Activated CD4-positive, alpha-beta T cell treated with anti-CD3 and anti-CD28 coated beads, Interleukin-2, amount 10 ng/mL, durations not matched to agents 24 days and 14 days (primary cell): ENCODE data around the gene KCNJ15. TPM values are rescaled to one million over a fixed set of nuclear protein-coding genes. Genes with fewer than 3 reads are reported as not detected.
A peak's percentile ranks its signal among the peaks of the same experiment; 100 is the strongest.

Source experiments
- DNase-seq: peaks from one replicate; pipeline ENCODE4 v3.0.0; 2022
- H3K27ac Mint-ChIP-seq: one replicate; pipeline ENCODE4 v1.8.0; 2022; ENCODE audit warnings: mild to moderate bottlenecking, mixed read lengths
- H3K27me3 Mint-ChIP-seq: one replicate; pipeline ENCODE4 v1.8.0; 2022; ENCODE audit warnings: mixed read lengths
- H3K36me3 Mint-ChIP-seq: one replicate; pipeline ENCODE4 v1.8.0; 2022; ENCODE audit warnings: low read depth, mild to moderate bottlenecking, mixed read lengths
- H3K4me1 Mint-ChIP-seq: one replicate; pipeline ENCODE4 v1.8.0; 2021; ENCODE audit warnings: mixed read lengths
- H3K4me3 Mint-ChIP-seq: one replicate; pipeline ENCODE4 v1.8.0; 2022; ENCODE audit warnings: mild to moderate bottlenecking, moderate library complexity, mixed read lengths
- H3K9me3 Mint-ChIP-seq: one replicate; pipeline ENCODE4 v1.8.0; 2021; ENCODE audit warnings: mixed read lengths
- intact Hi-C: fragments of 100-400 bp; cut with micrococcal nuclease; formaldehyde crosslinking; loops from one replicate; pipeline ENCODE4 v1.15.1; 2023
- total RNA-seq: library from RNA; stranded (reverse); gene quantifications from 2 replicates; pipeline ENCODE4 v1.2.3, GENCODE V29; 2022

The KCNJ15 gene
- total RNA-seq, 1 donor from 2014 or later = 2.0 TPM

DNA sequence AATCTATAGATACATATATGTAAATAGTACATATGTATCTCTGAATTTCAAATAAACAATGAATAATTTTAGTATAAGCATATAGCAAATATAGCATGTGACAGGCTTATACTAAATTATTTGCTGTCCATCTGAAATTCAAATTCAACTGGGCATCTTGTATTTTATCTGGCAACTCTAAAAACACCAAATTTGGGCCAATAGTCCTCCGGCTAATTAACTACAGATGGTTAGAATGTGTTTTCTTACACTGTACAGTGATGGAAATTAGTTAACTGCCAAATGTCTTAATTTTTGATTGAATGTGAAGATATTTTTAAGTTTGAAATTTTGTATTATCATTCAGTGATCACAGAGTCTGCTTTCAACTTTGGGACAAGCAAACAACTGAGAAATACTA, 30.7 kb downstream of the KCNJ15 start:
- peaks cover 3% of the 10 kb centered on the region for H3K9me3 Mint-ChIP-seq
- H3K27me3 Mint-ChIP-seq = no peaks in the 10 kb centered on the region
- H3K27ac Mint-ChIP-seq = no peak overlapping the region
- DNase-seq = no peak
- no peak overlapping the region for H3K4me3 Mint-ChIP-seq
- no peaks in the 10 kb centered on the region for H3K36me3 Mint-ChIP-seq
- intact Hi-C loops = no loop called here
- H3K4me1 Mint-ChIP-seq = peaks cover 10% of the 10 kb centered on the region

DNA sequence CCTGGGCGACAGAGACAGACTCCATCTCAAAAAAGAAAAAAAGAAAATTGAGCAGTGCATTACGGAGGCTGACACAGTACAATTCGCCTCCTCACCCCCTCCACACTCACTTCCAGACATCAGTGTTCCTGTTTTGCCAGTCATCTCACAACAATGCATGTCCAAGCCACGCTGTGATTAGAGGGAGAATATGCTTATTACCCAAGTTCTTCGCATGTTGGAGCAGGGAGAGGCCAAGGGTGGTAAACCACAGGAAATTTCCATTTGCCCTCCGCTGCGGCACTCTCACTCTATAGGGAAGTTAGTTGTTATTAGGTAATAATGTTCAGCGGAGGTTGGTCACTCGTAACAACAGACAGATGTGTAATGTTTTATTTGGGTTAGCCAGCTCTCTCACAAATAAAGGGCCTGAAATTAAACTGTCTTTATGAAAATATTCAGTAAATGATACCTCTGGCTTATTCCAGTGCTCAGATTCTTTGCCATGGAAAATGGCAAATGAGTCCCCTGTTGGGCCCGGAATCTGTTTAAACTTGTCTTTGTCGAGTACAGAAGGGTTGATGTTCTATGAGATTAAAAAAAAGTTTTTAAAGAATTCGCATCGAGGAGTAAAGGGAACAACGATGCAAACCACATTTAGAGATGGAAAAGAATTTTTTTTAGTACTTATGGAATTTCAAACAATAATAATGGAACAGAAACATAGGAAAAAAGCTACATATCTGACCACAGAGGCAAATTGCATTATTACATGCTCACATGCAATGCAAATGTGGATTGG, 33.1 kb downstream of the KCNJ15 start:
- intact Hi-C loops = no loop called here
- Mint-ChIP-seq H3K4me1 (peaks cover 6% of the 10 kb centered on the region), H3K9me3 (no peaks in the 10 kb centered on the region), H3K4me3 (no peak overlapping the region), H3K27me3 (no peaks in the 10 kb centered on the region), H3K36me3 (no peaks in the 10 kb centered on the region), H3K27ac (no peak overlapping the region)
- no peak for DNase-seq

DNA sequence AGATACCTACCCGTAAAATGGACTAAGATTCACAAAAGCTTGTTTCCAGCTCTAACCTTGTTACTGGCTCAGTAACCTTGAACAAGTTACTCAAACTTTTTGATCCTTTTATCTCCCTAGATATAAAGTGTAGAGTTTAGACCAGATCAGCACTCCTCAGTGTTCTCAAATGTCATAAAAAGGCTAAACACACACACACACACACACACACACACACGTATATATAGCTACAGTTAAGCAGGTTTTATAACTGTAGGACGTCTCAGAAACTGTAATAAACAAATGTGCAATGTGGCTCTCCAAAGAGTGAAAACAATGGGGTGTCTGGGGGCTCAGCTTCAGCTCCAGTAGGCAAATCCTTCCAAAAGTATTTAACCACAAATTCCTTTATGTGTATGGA, 34.0 kb downstream of the KCNJ15 start:
- Mint-ChIP-seq H3K4me1 (peaks cover 8% of the 10 kb centered on the region), H3K36me3 (no peaks in the 10 kb centered on the region), H3K4me3 (no peak overlapping the region), H3K27ac (no peak overlapping the region), H3K9me3 (no peaks in the 10 kb centered on the region), H3K27me3 (no peaks in the 10 kb centered on the region)
- no peak for DNase-seq
- intact Hi-C loops = no loop called here

DNA sequence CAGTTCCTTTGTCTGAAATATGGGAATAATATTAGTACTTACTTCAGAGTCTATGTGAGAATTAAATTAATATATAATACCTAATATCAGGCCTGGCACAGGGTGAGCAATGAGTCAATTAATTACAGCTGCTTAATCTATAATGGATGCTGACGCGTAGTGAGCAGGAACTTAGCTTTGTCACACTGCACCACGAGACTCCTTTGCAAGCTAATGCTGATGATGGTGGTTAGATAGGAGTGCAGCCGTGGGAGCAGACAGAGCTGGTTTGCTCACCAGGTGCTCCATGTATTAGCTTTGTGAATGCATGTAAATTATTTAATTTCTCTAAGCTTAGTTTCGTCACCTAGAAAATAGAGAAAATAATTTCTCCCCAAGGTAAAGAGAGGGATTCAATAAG, 35.1 kb downstream of the KCNJ15 start:
- H3K36me3 Mint-ChIP-seq = no peaks in the 10 kb centered on the region
- no peaks in the 10 kb centered on the region for H3K9me3 Mint-ChIP-seq
- intact Hi-C loops = no loop called here
- H3K4me1 Mint-ChIP-seq = peaks cover 16% of the 10 kb centered on the region
- no peak for DNase-seq
- no peak overlapping the region for H3K4me3 Mint-ChIP-seq
- no peak overlapping the region for H3K27ac Mint-ChIP-seq
- H3K27me3 Mint-ChIP-seq = no peaks in the 10 kb centered on the region

DNA sequence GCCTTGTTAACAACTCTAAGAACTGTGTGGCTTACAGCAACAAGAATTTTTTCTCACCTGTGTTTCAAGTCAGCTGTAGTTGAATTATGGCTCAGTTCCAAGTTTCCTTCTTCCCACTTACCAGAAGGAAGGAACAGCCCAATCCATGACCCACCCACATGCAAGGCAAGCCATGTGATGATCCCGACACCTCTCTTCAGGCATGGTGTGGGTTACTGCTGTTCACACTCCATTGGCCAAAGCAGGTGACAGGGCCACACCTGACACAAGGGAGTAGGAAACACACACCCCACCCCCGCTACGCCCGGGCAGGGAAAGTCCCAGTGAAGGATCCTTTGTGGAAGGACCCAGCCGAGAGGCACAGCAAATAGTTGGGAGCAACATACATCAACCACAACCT, 36.3 kb downstream of the KCNJ15 start:
- intact Hi-C loops = no loop called here
- no peak for DNase-seq
- no peak overlapping the region for H3K4me3 Mint-ChIP-seq

DNA sequence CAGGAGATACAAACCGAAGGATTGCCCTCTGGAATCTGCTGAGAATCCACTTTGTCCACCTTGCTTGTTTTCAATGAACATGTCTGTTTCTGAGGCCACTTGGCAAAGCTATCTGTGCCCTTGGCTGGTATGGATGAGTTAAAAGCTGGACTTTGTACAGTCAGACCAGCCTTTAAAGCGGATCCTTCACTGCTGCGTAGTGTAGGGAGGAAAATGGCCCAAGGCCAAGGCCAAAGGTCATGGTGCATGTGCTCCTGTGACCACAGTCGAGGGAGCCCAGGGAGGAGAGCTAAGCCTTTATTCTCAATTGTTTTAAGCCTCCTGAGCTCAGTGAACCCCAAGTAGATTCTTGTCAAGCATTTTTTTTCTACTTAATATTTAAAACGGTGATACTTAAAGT, 37.0 kb downstream of the KCNJ15 start:
- Mint-ChIP-seq H3K27me3 (peaks cover 2% of the 10 kb centered on the region), H3K9me3 (no peaks in the 10 kb centered on the region), H3K4me1 (peaks cover 16% of the 10 kb centered on the region), H3K27ac (no peak overlapping the region), H3K4me3 (no peak overlapping the region), H3K36me3 (no peaks in the 10 kb centered on the region)
- no peak for DNase-seq
- intact Hi-C loops = no loop called here

More for the DNA sequence above, 36.3 kb downstream of the KCNJ15 start:
- no peaks in the 10 kb centered on the region for H3K36me3 Mint-ChIP-seq
- H3K4me1 Mint-ChIP-seq = peaks cover 16% of the 10 kb centered on the region
- no peaks in the 10 kb centered on the region for H3K9me3 Mint-ChIP-seq
- no peak overlapping the region for H3K27ac Mint-ChIP-seq
- no peaks in the 10 kb centered on the region for H3K27me3 Mint-ChIP-seq

DNA sequence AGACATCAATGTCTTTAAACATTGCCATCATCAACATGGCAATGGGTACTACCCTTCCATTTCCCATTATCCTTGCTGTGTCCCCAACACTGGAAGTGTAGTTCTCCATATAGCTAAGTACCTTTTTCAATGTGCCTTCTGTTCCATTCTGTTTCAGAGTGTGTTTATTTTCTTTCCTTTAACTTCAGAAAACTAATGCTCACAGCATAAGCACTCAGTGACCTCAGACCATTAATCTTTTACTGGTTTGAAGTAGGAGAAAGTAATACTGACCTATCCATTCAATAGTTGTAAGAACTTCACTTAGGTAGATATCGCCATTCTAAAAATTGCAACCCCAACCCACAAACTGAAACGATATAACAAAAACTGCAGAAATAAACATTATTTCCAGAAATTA, 37.8 kb downstream of the KCNJ15 start:
- Mint-ChIP-seq H3K9me3 (no peaks in the 10 kb centered on the region), H3K4me3 (no peak overlapping the region), H3K27ac (no peak overlapping the region), H3K4me1 (peaks cover 21% of the 10 kb centered on the region), H3K36me3 (no peaks in the 10 kb centered on the region), H3K27me3 (peaks cover 2% of the 10 kb centered on the region)
- intact Hi-C loops = no loop called here
- no peak for DNase-seq

DNA sequence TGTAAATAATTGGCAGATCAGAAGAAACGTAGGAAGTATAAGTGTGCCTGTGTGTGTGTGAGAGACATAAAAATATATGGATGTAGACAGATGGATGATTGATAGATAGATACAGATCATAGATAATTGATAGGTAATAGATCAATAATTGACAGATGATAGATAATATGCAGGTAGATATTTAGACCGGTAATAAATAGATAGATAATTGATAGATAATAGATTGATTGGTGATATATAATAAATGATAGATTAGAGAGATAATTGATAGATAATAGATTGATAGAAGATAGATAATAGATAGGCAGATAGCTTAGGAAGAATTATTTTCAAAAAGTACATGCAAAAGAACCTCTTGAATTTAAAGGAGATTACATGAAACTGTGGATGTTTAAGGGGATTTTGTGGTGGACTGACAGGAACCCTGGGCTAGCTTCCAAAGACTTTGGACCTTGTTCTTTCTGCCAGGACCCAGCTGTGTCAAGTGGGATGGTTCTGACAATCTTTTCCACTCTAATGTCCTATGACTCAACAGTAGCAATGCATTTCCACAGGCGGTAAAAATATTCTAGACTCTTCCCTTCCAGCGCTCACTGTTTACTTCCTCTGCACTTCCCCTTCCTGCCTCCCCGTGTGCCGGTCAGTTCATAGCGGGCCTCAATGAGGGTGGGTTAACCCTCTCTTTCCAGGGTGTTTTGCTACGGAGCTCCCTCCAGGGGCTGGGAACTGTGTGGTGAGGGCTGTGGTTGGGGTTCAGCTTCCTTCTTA, 39.4 kb downstream of the KCNJ15 start:
- H3K9me3 Mint-ChIP-seq = no peaks in the 10 kb centered on the region
- peaks cover 32% of the 10 kb centered on the region for H3K4me1 Mint-ChIP-seq
- peak overlapping the region; percentile 38 for H3K4me3 Mint-ChIP-seq
- intact Hi-C loops = no loop called here
- no peaks in the 10 kb centered on the region for H3K36me3 Mint-ChIP-seq
- no peak for DNase-seq
- H3K27ac Mint-ChIP-seq = peak overlapping the region; percentile 62
- peaks cover 2% of the 10 kb centered on the region for H3K27me3 Mint-ChIP-seq

DNA sequence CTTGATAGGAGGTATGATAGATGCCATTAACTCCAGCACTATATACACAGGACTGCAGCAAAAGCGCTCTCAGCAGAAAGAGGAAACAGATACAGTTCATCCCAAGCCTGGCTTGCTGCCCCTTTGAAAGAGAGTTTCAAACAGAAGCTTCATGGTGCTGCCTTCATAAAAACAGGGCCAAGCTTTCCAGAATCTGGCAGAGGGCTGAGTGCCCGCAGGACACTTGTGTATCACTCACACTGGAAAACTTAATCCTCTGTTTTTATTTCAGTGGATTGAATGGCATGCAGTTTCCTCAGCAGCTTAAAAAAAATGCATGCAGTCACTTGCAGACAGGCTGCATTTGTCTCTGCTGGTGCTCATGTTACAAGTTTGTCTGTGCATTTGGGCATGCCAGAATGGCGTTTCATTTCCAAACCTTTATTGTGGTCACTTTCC, 40.4 kb downstream of the KCNJ15 start:
- Mint-ChIP-seq H3K36me3 (no peaks in the 10 kb centered on the region), H3K27ac (no peak overlapping the region), H3K27me3 (peaks cover 2% of the 10 kb centered on the region), H3K9me3 (no peaks in the 10 kb centered on the region), H3K4me3 (no peak overlapping the region), H3K4me1 (peaks cover 35% of the 10 kb centered on the region)
- intact Hi-C loops = no loop called here
- no peak for DNase-seq

DNA sequence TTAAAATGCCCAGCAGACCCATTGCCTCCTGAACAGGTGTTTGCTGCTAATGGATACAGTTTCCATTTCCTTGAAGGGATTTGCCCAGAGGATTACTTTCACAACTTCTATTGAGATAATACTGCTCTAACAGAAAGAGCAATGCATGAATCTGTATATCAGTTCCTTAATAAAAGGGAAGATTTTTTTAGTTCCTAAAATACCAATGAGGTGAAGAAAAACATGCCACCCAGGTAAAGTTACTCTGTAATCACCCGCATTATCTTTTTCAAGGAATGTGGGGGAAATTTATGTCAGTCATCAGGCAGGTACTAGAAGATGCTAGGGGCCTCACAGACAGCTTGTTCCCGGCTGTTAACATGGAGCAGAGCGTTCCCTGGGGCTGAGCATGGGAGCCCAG, 41.1 kb downstream of the KCNJ15 start:
- no peak overlapping the region for H3K4me3 Mint-ChIP-seq
- no peak overlapping the region for H3K27ac Mint-ChIP-seq
- intact Hi-C loops = no loop called here
- peaks cover 35% of the 10 kb centered on the region for H3K4me1 Mint-ChIP-seq
- H3K36me3 Mint-ChIP-seq = no peaks in the 10 kb centered on the region
- no peaks in the 10 kb centered on the region for H3K9me3 Mint-ChIP-seq
- peaks cover 2% of the 10 kb centered on the region for H3K27me3 Mint-ChIP-seq
- DNase-seq = no peak

DNA sequence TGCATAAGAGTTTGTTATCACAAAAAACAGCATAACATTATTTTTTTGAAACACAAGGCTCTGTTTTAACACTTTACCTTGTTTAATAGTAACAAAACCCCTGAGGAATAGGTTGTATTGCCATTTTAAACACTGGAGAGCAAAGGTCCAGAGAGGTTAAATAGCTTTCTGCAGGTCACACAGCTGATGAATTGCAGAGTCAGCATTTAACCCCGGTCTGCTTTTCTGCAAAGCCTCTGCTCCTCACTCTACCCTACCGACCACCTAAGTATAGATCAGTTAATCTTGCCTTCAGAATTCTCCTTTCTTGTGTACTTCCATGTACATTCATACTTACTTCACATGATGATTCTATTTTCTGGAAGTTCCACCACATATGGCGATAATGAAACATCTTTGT, 42.0 kb downstream of the KCNJ15 start:
- no peaks in the 10 kb centered on the region for H3K9me3 Mint-ChIP-seq
- peaks cover 34% of the 10 kb centered on the region for H3K4me1 Mint-ChIP-seq
- no peaks in the 10 kb centered on the region for H3K36me3 Mint-ChIP-seq
- no peak for DNase-seq
- H3K27me3 Mint-ChIP-seq = peaks cover 2% of the 10 kb centered on the region
- H3K27ac Mint-ChIP-seq = no peak overlapping the region
- intact Hi-C loops = no loop called here
- no peak overlapping the region for H3K4me3 Mint-ChIP-seq

DNA sequence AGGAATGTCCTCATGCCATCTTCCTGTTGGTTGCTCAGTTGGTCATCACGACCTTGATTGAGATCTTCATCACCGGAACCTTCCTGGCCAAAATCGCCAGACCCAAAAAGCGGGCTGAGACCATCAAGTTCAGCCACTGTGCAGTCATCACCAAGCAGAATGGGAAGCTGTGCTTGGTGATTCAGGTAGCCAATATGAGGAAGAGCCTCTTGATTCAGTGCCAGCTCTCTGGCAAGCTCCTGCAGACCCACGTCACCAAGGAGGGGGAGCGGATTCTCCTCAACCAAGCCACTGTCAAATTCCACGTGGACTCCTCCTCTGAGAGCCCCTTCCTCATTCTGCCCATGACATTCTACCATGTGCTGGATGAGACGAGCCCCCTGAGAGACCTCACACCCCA, 42.9 kb downstream of the KCNJ15 start:
- DNase-seq = no peak
- intact Hi-C loops = loop anchor here (2.0 kb wide), 2 partner anchors 29 to 31 kb away; no protein-coding TSS in a partner anchor
- H3K36me3 Mint-ChIP-seq = no peaks in the 10 kb centered on the region
- H3K27me3 Mint-ChIP-seq = peaks cover 2% of the 10 kb centered on the region
- H3K27ac Mint-ChIP-seq = peak overlapping the region; percentile 72
- H3K9me3 Mint-ChIP-seq = no peaks in the 10 kb centered on the region
- H3K4me3 Mint-ChIP-seq = peak overlapping the region; percentile 69
- H3K4me1 Mint-ChIP-seq = peaks cover 33% of the 10 kb centered on the region

DNA sequence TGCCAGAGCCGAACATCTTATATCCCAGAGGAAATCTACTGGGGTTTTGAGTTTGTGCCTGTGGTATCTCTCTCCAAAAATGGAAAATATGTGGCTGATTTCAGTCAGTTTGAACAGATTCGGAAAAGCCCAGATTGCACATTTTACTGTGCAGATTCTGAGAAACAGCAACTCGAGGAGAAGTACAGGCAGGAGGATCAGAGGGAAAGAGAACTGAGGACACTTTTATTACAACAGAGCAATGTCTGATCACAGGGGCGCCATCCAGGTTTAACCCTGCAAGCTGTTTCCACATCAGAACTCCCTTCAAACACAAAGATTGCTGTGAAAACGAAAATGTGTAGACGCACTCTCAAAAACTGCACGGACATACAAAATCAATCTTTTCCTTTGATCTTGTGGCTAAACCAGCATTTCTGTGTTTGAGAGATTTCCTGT, 43.4 kb downstream of the KCNJ15 start:
- Mint-ChIP-seq H3K4me3 (peak overlapping the region; percentile 69), H3K27ac (peak overlapping the region; percentile 72), H3K36me3 (no peaks in the 10 kb centered on the region), H3K4me1 (peaks cover 33% of the 10 kb centered on the region), H3K27me3 (peaks cover 2% of the 10 kb centered on the region), H3K9me3 (no peaks in the 10 kb centered on the region)
- intact Hi-C loops = loop anchor here (2.0 kb wide), 2 partner anchors 29 to 31 kb away; no protein-coding TSS in a partner anchor
- DNase-seq = peak; percentile 66
